CD14-positive monocyte (primary cell): ENCODE measurements around the gene PREX1. TPM values are rescaled to one million over a fixed set of nuclear protein-coding genes. Genes with fewer than 3 reads are reported as not detected.

Source experiments
- DNase-seq, 3 donors: peaks; one replicate each; pipeline ENCODE4 v3.0.0-alpha.2; 2011 to 2022
- H2AFZ ChIP-seq: 2 replicates; pipeline ENCODE4 v1.6.0; 2012; ENCODE audit warnings: mild to moderate bottlenecking, low read depth, low read length, inconsistent platforms; ENCODE audit not compliant: insufficient read depth, poor library complexity, severe bottlenecking
- H3K27ac ChIP-seq, 2 donors: 1 replicate in 1 of 2; 2 replicates in 1 of 2; pipeline ENCODE4 v1.5.1; 2012 to 2013; ENCODE audit warnings: low read length in 2 of 2, control low read depth in 1 of 2, inconsistent platforms in 1 of 2, low read depth in 1 of 2, mild to moderate bottlenecking in 1 of 2
- H3K27me3 ChIP-seq, 2 donors: one replicate each; pipeline versions ENCODE4 v1.6.0 to v1.6.1; 2011 to 2013; ENCODE audit warnings: low read length in 2 of 2; ENCODE audit not compliant: control insufficient read depth in 2 of 2, insufficient read depth in 2 of 2
- H3K36me3 ChIP-seq, 2 donors: replicated peaks in 1 of 2; 1 replicate in 1 of 2; 2 replicates in 1 of 2; pipeline versions ENCODE4 v1.5.1 to v1.6.1; 2012 to 2013; ENCODE audit warnings: low read length in 2 of 2, control low read depth in 1 of 2, inconsistent platforms in 1 of 2, mild to moderate bottlenecking in 1 of 2; ENCODE audit not compliant: insufficient read depth in 2 of 2, control insufficient read depth in 1 of 2
- H3K4me1 ChIP-seq, 2 donors: 1 replicate in 1 of 2; 2 replicates in 1 of 2; pipeline versions ENCODE4 v1.5.1 to v1.6.1; 2012 to 2013; ENCODE audit warnings: low read length in 2 of 2, control low read depth in 1 of 2, inconsistent platforms in 1 of 2, mild to moderate bottlenecking in 1 of 2, moderate library complexity in 1 of 2; ENCODE audit not compliant: insufficient read depth in 2 of 2, control insufficient read depth in 1 of 2
- H3K4me2 ChIP-seq: replicated peaks from 2 replicates; pipeline ENCODE3; 2012; ENCODE audit warnings: low read length, moderate library complexity, mild to moderate bottlenecking; ENCODE audit not compliant: poor library complexity, severe bottlenecking; ENCODE audit errors: extremely low read depth
- H3K4me3 ChIP-seq, 3 experiments: fragments of 200-600 bp in 1 of 3; sonication (generic) in 1 of 3; replicated peaks in 1 of 3; 1 replicate in 2 of 3; 2 replicates in 1 of 3; pipeline ENCODE4 v1.5.1; 2011 to 2013; ENCODE audit warnings: low read length in 3 of 3, mild to moderate bottlenecking in 3 of 3, control low read depth in 2 of 3, low read depth in 2 of 3, inconsistent platforms in 1 of 3, moderate library complexity in 1 of 3
- H3K79me2 ChIP-seq: 2 replicates; pipeline ENCODE4 v1.6.0; 2012; ENCODE audit warnings: mild to moderate bottlenecking, control low read depth, inconsistent platforms, low read length, moderate library complexity; ENCODE audit not compliant: insufficient read depth
- H3K9ac ChIP-seq: 2 replicates; pipeline ENCODE4 v1.6.0; 2017; ENCODE audit warnings: low read length, mild to moderate bottlenecking; ENCODE audit not compliant: insufficient read depth, poor library complexity, severe bottlenecking
- H3K9me3 ChIP-seq, 2 donors: replicated peaks in 1 of 2; 1 replicate in 1 of 2; 2 replicates in 1 of 2; pipeline versions ENCODE4 v1.5.1 to v1.6.1; 2012 to 2013; ENCODE audit warnings: low read length in 2 of 2, control low read depth in 1 of 2; ENCODE audit not compliant: control insufficient read depth in 1 of 2, insufficient read depth in 1 of 2
- H4K20me1 ChIP-seq: 2 replicates; pipeline ENCODE4 v1.6.0; 2012; ENCODE audit warnings: mild to moderate bottlenecking, low read length, control low read depth, moderate library complexity; ENCODE audit not compliant: insufficient read depth
- H3K27ac Mint-ChIP-seq, 7 donors: one replicate each; pipeline ENCODE4 v1.8.0; 2020; ENCODE audit warnings: mild to moderate bottlenecking in 7 of 7, mixed read lengths in 7 of 7, moderate library complexity in 6 of 7, inconsistent platforms in 2 of 7
- H3K27me3 Mint-ChIP-seq, 3 donors: one replicate each; pipeline ENCODE4 v1.8.0; 2021 to 2022; ENCODE audit warnings: low read depth in 3 of 3, mild to moderate bottlenecking in 3 of 3, mixed read lengths in 3 of 3, moderate library complexity in 3 of 3, inconsistent platforms in 1 of 3
- H3K36me3 Mint-ChIP-seq, 2 donors: one replicate each; pipeline ENCODE4 v1.8.0; 2020; ENCODE audit warnings: mixed read lengths in 2 of 2, inconsistent platforms in 1 of 2, mild to moderate bottlenecking in 1 of 2
- H3K4me1 Mint-ChIP-seq: one replicate; pipeline ENCODE4 v1.8.0; 2020; ENCODE audit warnings: mild to moderate bottlenecking, mixed read lengths
- H3K4me3 Mint-ChIP-seq, 2 donors: one replicate each; pipeline ENCODE4 v1.8.0; 2020; ENCODE audit warnings: mild to moderate bottlenecking in 2 of 2, mixed read lengths in 2 of 2, moderate library complexity in 1 of 2
- H3K9me3 Mint-ChIP-seq, 7 donors: one replicate each; pipeline ENCODE4 v1.8.0; 2020 to 2022; ENCODE audit warnings: mixed read lengths in 7 of 7, mild to moderate bottlenecking in 6 of 7, moderate library complexity in 6 of 7, inconsistent platforms in 2 of 7
- CTCF ChIP-seq: fragments of 200-600 bp; IDR thresholded peaks from one replicate; pipeline ENCODE4 v1.8.0; 2022; ENCODE audit warnings: antibody characterized with exemption, mild to moderate bottlenecking
- WGBS: methylation state at CpG from one replicate; pipeline ENCODE4 v1.1.5; 2013; ENCODE audit warnings: missing lambda C conversion rate; ENCODE audit not compliant: insufficient coverage; 5-methylcytosine and 5-hydroxymethylcytosine counted together
- intact Hi-C, 2 donors: fragments of 100-400 bp; cut with micrococcal nuclease; formaldehyde crosslinking; loops; one replicate each; pipeline versions ENCODE4 v1.15.0 to v1.15.1; 2023
- polyA plus RNA-seq, 3 donors: library from polyadenylated mRNA; depleted of rRNA in 1 of 3; unstranded in 2 of 3; stranded (reverse) in 1 of 3; fragments of 300-500 nt in 2 of 3; fragments of >200 nt in 1 of 3; fragmentation: Illumina TruSeq in 2 of 3; gene quantifications; 1 replicate in 2 of 3; 2 replicates in 1 of 3; pipeline ENCODE4 v1.2.3, GENCODE V29; 2012 to 2021

Gene PREX1
- polyA plus RNA-seq, 3 donors: 24.3 to 114 (median 27.5) TPM

- H3K4me3 Mint-ChIP-seq: no peak overlapping the region
- H3K4me2 ChIP-seq: no peak overlapping the region
- H3K4me3 ChIP-seq: no peak overlapping the region
- no peak for TF ChIP-seq CTCF
- DNase-seq: no peak
- H3K27me3 Mint-ChIP-seq: no peaks in the 10 kb centered on the region
- no peaks in the 10 kb centered on the region for H3K9me3 ChIP-seq
- no peaks in the 10 kb centered on the region for H4K20me1 ChIP-seq
- no peaks in the 10 kb centered on the region for H3K36me3 Mint-ChIP-seq
- H3K27ac Mint-ChIP-seq: no peak overlapping the region
- H3K36me3 ChIP-seq: no peaks in the 10 kb centered on the region
- H3K4me1 Mint-ChIP-seq: peaks cover 40% of the 10 kb centered on the region
- H3K4me1 ChIP-seq: peaks cover 37 to 43% of the 10 kb centered on the region in 2 donors
- intact Hi-C loops: loop anchor here (5.0 kb wide), 2 partner anchors 53 to 68 kb away; no protein-coding TSS in a partner anchor
- H3K79me2 ChIP-seq: peaks cover 4% of the 10 kb centered on the region
- H3K27me3 ChIP-seq: no peaks in the 10 kb centered on the region
- no peak overlapping the region for H2AFZ ChIP-seq
- 22% methylated on average over 1 of the region's 2 CpGs for WGBS
- H3K27ac ChIP-seq: no peak overlapping the region
- H3K9me3 Mint-ChIP-seq: no peaks in the 10 kb centered on the region
- no peak overlapping the region for H3K9ac ChIP-seq
Measured at GRCh38 chr20:48834278-48834677, 6.5 kb upstream of the PREX1 start.

- Histone ChIP-seq H3K27me3 (no peaks in the 10 kb centered on the region), H2AFZ (peak overlapping the region; percentile 24), H3K4me2 (peak overlapping the region; percentile 53), H3K9ac (no peak overlapping the region), H3K27ac (peak overlapping the region; percentile 68 to 81), H3K4me3 (peak overlapping the region in 1 of 3 experiments; percentile 58), H3K4me1 (peaks cover 37 to 43% of the 10 kb centered on the region in 2 donors), H3K36me3 (no peaks in the 10 kb centered on the region), H3K9me3 (no peaks in the 10 kb centered on the region), H3K79me2 (peaks cover 17% of the 10 kb centered on the region), H4K20me1 (peaks cover under 1% of the 10 kb centered on the region)
- Mint-ChIP-seq H3K4me3 (peak overlapping the region; percentile 5 to 74), H3K27ac (peak overlapping the region; percentile 86 to 93 (median 88)), H3K4me1 (peaks cover 43% of the 10 kb centered on the region), H3K9me3 (no peaks in the 10 kb centered on the region), H3K36me3 (no peaks in the 10 kb centered on the region), H3K27me3 (no peaks in the 10 kb centered on the region)
- no peak for TF ChIP-seq CTCF
- DNase-seq: peak; percentile 56 to 85 (median 75)
- 8% methylated on average over 2 of the region's 3 CpGs for WGBS
- intact Hi-C loops: loop anchor here (5.0 kb wide), 2 partner anchors 55 to 70 kb away; no protein-coding TSS in a partner anchor
Measured at GRCh38 chr20:48832405-48832730, 4.6 kb upstream of the PREX1 start.
